Stimulated activated CD8-positive, alpha-beta memory T cell treated with anti-CD3 and anti-CD28 coated beads, Interleukin-15, amount 100 ng/mL, for 4 hours (primary cell): ENCODE data around the gene GTSF1L.
"Not testable (repeated sequence)": the region's sequence is repeated elsewhere in the genome, so short reads cannot be mapped to it uniquely, and the experiment has no call there.

ENCODE experiments used
- DNase-seq, 2 donors: peaks; one replicate each; pipeline ENCODE4 v3.0.0-alpha.2; 2020; ENCODE audit warnings: low read depth in 2 of 2

GTSF1L gene

DNA sequence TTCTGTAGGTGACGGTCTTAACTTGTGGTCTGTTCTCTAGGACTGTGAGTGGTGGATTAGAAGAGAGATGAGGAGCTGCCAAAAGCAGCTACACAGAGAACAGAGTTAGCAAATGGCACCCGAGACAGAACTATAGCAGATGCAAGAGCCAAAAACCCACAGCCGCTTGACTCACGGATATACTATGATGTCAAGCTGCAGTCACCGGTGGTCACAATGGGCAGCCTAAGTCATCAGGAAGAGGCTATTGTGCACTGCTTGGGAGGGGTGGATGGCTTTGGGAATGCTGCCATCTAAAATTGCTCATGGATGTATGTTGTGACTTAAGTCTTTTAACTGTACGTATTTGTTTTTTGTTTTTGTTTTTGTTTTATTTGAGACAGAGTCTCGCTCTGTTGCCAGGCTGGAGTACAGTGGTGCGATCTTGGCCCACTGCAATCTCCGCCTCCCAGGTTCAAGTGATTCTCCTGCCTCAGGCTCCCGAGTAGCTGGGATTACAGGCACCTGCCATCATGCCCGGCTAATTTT is at the start of gene GTSF1L:
Gene GTSF1L (minus strand): TSS at position 192 of the 528 bp plus-strand sequence. CDS start 308 bp downstream, outside the sequence.
- DNase-seq, result no peak

DNA sequence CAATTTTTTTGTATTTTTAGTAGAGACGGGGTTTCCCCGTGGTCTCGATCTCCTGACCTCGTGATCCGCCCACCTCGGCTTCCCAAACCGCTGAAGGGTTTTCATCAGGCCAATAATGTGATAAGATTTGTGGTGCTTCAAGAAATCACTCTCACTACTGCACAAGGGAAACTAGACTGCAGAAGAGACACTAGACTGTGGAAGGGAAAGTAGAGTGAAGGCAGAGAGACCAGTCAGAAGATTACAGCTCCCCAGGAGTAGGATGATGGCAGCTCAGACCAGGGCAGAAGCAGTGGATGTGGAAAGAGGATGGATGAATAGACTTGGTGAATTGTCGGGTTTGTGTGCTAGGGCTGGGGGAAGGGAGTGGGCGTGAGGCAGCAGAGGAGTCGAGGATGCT is 48.0 kb upstream of the GTSF1L start:
- DNase-seq, result no peak

DNA sequence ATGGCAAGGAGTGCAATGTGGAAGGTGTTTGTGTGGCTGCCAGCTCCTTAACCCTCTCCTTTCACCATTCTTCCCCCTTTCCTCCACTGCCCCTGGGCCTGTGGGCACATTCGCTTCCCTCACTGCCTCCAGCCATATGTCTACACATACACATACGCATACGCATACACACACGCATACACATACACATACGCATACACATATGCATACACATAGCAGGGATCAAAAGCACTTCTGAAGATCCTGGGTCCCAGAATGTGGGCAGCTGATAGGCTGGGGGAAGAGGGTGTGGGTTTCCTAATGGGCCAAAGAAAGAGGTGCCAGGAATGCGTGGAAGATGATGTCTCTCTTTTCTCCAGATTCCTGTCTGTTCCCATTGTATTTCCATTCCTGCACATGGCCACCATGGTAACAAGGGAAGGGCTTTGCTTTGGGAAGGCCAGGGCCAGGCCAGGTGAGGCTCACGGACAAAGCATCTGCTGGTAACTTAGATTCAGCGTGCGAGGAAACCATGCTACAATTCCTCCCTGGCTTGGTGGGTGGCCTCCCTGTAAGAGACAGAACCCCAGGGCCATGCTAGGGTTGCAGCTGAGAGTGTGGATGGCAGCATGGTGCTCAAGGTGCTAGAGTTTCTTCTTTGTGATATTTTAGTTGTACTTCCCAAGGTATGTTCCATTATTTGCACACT is 44.8 kb upstream of the GTSF1L start:
- DNase-seq, result no peak

DNA sequence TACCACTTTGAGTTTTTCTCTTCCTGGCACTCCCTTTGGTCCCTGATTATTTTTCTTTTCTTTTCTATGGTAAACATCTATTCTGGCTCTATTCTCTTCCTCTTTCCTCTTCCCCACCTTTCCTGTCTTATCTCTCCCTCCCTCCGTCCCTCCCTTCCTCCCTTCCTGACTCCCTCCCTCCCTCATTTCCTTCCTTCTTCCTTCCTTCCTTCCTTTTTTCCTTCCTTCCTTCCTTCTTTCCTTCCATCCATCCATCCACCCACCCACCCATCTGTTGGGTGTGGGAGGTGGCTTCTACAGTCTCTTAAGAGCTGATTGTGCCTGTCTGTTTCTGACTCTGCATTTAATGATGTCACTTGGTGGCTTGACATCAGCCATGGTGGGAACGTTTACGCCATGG is 43.5 kb upstream of the GTSF1L start:
- DNase-seq, result no peak

DNA sequence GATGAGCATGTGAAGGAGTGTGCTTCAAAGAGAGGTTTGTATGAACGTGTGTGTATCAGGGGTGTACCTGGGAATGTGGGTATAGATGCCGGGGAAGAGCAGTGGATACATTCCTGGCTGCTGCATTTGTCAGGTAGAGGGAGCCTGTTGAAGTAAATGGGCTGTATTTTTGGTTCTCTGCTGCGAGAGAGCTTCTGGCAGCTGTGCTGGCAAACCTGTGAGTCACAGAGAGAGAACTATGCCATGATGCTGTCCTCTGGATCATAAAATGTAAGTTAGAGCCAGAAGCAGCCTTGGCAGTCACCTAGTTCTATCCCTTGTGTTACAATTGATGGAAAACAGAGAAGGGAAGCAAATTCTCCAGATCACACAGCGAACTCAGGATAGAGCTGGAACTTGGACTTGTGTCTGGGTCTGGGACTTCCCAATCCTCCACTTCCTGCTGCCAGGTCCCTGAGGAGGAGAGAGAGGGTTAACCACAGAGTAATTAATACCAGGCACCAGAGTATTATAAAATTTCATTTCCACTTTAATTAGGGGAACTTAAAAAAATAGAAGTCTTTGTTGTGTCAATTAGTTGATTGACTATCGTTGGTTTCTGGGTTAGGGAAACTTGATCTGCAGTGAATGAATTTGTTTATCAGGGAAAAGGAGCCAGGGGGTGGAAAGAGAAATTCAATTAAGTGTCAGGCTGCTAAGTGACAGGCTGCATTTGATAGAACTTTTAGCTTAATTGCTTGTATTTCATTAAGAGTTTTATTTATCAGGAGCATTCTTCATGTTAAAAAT is 41.1 kb upstream of the GTSF1L start:
- DNase-seq, result no peak

DNA sequence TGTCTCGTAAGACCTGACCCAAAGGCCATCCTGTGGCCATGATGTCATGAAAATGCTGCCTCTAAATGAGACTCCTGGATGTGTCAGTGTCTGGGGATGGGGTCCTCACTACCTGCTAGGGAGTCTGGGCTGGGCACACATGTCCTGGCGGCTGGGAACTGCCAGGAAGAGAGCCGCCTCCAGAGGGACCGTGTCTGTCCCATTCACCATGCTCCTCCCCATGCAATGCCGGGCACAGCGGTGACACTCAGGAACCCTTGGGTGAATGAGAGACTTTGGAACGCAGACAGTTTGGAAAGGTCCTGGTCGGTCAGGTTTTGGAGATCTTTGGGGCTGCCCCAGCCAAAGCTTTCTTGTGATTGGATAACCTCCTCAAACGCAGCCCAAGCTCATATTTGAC is 40.1 kb upstream of the GTSF1L start:
- DNase-seq, result no peak

DNA sequence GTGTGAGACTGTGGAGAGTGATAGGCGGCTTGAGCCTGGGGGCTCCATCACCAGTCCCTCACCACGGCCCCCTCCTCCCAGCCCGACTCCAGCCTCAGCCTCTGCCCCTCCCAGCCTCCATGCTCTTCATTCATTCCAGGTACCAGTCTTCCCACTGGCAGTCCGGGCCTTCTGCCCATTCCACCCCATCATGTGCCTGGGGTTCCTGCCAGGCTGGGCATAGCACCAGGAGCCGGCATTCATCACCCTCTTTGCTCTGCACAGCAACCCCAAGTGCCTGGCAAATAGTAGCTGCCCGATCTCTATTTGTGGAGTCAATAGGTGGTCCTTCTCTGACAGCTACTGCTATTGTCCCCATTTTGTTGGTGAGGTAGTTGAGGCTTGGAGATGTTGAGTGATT is 39.6 kb upstream of the GTSF1L start:
- no peak for DNase-seq

DNA sequence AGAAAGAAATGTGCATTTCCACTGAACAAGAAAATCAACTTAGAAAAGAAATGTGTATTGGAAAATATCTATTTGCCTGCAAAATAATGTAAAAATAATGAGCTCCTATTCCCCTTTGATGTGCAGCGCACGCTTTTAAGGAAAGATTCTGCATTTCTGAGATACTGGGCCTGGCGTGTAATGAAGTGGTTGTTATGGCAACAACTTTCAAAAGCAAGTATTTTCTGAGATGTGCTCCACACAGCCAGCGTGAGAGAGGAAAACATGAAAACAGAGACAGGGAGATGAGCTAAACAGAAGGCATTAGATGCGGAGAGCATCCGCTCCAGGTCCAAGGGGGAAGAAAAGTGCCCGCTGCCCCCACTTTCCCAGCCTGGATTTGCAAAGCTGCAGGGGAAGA is 39.1 kb upstream of the GTSF1L start:
- no peak for DNase-seq

DNA sequence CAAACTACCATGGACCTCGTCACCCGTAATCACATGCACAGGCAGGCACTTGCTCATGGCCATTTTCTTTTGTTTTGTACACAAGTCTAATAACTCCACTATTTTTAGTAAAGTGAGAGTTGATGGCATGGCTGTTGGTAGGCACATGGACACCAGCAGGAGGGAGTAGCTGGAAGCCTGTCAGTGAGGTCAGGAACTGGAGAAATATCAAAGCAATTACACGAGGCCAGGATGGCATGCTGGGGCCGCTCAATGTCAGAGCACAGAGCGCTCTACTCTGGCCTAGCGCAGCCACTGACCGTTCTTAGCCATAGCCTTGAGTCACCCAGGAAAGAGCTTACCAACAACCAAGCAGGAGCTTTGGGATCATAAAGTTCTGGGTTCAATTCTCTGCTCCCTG is 36.1 kb upstream of the GTSF1L start:
- DNase-seq, result no peak

DNA sequence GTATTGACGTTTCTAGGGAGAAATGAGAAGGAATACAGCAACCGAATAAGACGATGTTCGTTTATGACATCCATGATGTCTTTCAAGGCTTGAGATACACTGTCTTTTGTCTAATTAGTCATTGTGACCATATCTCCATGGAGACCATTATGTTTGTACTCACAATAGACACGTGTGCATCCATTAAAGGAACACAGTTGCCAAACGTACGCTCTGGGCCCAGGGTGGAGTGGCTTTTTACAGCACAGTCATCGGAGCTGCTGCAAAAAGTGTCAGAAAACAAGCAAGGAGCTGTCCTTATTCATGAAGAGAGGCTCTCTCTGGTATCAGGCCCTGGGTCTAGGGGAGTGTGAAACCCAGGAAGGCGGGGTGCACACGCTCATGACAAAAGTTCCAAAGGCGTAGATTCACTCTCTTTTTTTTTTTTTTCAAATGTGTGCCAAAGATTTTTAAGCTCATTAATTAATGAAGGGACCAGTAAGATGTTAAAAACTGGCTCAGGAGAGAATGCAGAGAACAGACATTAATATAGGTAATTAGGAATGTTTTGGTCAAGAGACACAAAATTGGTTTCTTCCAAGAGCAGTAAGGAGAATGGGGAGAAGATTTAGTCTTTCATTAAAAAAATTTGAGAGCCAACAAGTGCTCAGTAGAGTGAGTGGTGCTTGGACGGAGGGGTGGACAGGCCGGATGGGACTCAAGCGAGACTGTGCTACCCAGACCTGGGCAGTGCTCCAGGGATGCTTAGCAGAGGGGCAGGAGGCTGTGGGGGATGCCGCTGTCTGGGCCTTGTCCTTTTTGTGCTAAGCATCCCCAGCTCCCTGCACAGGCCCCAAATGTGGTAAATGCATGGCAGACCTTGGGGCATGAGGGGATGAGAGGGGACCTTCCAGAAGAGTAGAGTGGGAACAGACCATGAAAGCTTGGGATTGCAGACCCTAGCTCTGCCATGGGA is 34.9 kb upstream of the GTSF1L start:
- DNase-seq, result no peak

DNA sequence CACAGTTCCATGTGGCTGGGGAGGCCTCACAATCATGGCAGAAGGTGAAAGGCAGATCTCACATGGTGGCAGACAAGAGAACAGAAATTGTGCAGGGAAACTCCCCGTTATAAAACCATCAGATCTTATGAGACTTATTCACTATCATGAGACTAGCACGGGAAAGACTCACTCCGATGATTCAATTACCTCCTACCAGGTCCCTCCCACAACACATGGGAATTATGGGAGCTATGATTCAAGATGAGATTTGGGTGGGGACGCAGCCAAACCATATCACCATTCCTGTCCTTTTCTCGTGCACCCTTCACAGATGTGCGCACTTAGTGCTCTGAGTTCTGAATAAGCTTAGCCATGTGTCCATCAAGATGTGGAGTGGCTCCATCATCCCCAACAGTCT is 31.1 kb upstream of the GTSF1L start:
- DNase-seq, result not testable (repeated sequence)

DNA sequence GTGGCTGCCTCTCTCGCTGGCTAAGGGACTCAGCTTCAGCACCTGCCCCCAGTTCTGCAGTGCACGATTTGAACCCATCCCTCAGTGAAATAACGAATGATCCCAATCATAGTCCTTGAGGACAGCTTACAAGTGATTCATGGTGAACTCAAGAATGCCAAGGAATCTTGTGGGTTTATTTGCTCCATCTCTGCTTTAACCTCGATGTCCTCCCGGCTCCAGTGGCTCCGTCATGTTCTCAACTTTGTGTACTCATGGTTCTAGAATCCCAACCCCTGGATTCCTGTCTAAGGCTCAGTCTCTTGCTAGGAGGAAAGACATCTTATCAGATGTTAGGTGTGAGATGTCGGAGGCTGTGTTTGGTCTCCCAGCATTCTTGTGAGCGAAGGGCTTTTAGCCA is 29.0 kb upstream of the GTSF1L start:
- DNase-seq, result no peak

DNA sequence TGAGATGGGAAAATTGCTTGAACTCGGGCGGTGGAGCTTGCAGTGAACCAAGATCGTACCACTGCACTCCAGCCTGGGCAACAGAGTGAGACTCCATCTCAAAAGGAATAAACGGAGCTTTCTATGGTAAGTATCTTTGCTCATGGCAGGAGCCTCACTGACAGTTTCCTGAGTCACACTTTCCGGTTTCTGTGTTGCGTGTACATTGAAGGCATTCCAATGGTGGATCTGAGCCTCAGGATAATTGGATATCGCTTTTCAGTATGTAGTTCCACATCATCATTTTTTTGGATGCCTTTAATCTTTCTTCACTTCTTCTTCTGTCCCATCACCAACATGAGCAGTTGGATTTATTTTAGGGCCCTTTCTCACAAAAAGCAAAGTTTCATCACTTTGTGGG is 28.6 kb upstream of the GTSF1L start:
- no peak for DNase-seq

DNA sequence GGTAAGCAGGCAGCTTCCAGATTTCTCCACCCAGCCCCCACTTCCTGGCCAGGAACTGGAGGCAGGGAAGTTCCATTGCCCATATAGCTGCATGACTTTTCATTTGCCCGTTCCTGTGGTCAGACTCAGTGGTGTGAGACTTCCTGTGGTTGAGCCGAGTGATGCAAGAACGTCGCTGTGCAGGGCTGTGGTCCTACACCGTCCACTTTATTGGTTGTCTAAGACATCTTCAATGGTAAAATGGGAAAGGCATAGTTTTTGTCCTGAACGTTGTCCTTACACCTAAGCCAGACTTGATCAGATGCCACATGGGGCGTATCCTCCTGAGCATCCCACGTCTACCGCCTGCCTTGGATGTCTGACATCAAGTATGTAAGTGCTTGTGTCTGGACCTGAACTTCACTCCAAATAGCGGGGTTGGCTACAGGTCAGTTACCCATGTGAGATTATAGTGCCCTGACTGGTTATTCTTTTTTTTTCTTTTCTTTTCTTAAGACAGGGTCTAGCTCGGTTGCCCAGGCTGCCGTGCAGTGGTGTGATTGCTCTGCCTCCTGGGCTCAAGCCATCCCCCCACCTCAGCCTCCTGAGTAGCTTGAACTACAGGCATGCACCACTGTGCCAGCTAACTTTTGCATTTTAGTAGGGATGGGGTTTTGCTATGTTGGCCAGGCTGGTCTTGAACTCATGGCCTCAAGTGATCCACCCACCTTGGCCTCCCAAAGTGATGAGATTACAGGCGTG is 25.9 kb upstream of the GTSF1L start:
- no peak for DNase-seq

DNA sequence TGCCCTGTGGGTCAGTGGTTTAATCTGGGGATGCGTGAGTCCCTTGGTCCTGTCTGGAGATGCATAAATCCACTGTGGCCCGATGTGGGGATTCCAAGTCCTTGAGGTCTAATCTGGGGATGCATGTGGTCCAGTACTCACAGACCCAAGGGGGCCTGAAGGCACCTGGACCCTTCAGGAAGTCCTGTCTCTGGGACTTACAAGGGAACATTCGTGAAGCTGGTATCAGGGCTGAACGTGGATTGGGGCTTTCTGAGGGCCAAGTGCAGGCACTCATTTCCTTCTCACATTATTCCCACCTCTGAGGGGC is 25.2 kb upstream of the GTSF1L start:
- DNase-seq, result no peak

DNA sequence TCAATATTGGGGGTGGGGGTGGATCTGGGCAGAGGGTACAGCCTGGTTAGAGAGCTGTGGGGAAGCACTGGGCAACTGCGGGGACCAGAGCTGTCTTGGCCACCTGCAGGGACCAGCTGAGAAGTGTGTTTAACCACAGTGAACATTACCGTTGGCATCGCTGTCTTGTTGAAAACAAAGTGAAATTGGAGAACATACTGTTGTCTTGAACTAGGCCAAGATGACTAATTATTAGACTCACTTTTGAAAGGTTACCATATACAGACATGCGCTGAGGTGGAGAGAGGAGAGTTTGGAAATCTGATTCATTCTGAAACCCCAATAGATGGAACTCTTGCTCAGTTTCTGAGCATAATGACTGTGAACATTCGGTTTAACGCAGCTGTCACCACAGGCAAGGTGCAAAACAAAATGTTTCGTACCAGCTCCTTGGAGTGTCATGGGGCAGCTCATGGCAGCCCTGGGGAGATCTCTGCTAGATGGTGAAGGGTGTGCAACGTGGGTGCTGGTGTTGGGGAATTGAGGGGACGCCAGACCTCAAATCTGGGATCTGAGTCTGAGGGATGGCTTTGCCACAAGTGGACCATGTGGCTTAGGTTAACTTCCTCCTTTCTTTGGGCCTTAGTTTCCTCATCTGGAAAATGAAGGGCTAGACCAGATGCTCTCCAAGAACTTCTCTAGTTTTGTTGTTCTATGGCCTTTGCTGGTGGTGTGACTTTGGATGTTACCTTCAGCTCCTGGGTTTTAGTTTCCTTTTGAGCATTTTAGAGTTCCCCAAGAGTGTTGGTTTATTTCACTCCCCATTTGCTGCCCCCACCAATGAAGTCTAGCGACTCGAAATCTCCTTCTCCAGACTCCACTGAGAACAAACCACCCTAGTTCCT is 24.6 kb upstream of the GTSF1L start:
- no peak for DNase-seq

DNA sequence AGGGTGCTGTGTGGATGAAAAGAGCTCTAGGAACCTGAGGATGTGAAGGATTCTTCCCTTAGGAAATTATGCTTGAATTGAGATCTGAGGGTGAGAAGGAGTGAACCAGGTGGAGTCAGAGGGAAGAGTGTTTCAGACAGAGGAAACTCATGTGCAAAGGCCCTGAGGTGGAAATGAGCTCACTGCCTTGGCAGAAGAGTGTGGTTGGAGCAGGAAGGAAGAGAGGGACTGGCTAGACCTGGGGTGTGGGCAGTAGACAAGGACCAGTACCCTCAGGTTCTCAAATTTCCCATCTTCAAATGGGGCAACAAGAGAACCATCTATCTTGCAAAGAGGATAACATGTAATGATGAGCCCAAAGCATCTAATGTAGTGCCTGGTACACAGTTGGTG is 24.0 kb upstream of the GTSF1L start:
- DNase-seq, result no peak

DNA sequence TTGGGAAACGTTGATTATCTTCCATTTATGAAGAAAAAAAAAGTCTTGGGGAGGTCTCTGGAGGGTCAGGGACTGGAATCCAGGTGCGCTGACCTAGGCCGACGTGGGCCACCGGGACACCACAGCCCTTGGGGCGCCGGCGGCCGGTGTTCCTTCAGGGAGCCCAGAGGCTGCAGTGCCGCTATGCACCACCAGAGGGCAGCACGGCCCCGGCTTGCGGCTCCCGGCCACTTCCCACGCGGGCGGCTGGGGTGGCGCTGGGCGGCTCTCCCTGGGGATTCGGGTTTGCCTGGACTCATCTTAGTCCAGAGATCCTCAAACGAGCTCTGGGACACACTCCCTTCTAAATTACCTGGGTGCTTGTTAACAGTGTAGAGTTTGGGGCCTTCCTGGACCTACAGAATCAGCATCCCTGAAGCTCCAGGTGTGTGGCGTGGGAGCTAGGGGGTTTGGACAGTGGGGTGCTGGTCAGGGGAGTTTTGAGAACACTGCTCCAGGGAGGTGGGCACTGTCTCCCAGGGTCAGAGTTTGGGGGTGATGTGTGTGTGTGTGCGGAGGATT is 23.0 kb upstream of the GTSF1L start:
- DNase-seq, result peak; percentile 45 to 56

DNA sequence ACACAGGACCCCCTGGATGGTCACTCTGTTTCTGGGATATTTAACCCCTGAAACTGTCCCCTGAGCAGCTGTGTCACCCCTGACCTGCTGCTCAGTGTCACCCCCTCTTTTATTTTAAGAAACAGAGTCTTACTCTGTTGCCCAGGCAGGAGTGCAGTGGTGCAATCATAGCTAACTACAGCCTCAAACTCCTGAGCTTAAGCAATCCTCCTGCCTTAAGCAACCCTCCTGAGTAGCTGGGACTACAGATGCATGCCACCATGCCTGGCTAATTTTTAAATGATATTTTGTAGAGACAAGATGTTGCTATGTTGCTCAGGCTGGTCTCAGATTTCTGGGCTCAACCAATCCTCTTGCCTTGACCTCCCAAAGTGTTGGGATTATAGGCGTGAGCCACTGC is 21.5 kb upstream of the GTSF1L start:
- DNase-seq, result no peak
